OCI-LY1 (cell line): Measurements from ENCODE around the gene SNX2.

Experiments
- CTCF ChIP-seq: fragments of 200-600 bp; sonication (generic), shearing (Covaris generic); IDR thresholded peaks from 2 replicates; pipeline ENCODE4 v1.5.1; 2017; ENCODE audit warnings: mild to moderate bottlenecking, antibody characterized with exemption, low read length, moderate library complexity, mixed read lengths
- EZH2 ChIP-seq: fragments of 200-600 bp; sonication (generic), shearing (Covaris generic); IDR thresholded peaks from 2 replicates; pipeline ENCODE4 v1.8.0; 2017; ENCODE audit warnings: borderline replicate concordance, mixed run types, mild to moderate bottlenecking, antibody characterized with exemption, low read length, moderate library complexity, mixed read lengths

DNA sequence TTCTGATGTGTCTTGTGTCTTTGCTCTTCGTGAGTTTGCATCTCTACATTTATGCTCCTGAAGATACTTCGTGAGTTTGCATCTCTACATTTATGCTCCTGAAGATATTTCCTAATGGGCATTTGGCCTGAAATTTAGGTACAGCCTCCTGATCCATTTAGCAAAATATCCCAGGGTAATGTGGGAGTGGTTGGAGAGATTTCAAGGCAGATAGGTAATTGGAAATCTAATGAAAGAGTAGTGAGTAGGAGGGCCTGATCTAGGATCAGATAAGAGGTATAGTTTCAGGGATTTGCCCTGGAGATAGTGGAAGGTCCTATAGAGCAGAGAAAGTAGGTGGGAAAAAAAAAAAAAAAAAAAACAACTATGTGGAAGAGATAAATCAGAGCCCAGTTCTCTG, 14.6 kb upstream of the SNX2 start:
- TF ChIP-seq CTCF (no peak), EZH2 (no peak)
